H1 (cell line): ENCODE data around the gene PLA2G15. TPM values are rescaled to one million over a fixed set of nuclear protein-coding genes. Genes with fewer than 3 reads are reported as not detected.

Source experiments
- CTCF ChIA-PET: fragments of 300-600 bp; sonication (Branson Sonifier 250); formaldehyde crosslinking; loops from one replicate; lab custom pipeline; 2021; ENCODE audit not compliant: partially characterized antibody; lab: Charles Lee
- POLR2A ChIA-PET: fragments of 300-600 bp; sonication (Branson Sonifier 250); formaldehyde crosslinking; loops from one replicate; lab custom pipeline; 2021; ENCODE audit warnings: inconsistent platforms; ENCODE audit not compliant: partially characterized antibody; lab: Charles Lee
- DNase-seq, 2 experiments: peaks; one replicate each; pipeline versions ENCODE4 v3.0.0 to v3.0.0-alpha.2; 2010 to 2022; ENCODE audit warnings: low spot score in 2 of 2, low read depth in 1 of 2, mixed read lengths in 1 of 2
- FAIRE-seq: peaks from 2 replicates; lab custom pipeline; 2011; peaks lifted over from hg19 to GRCh38; lab: Jason Lieb, UNC
- H2AFZ ChIP-seq: 2 replicates; pipeline ENCODE4 v1.8.1; 2012; ENCODE audit warnings: low read length, inconsistent platforms
- H2AK5ac ChIP-seq: 2 replicates; pipeline ENCODE4 v1.6.1; 2013; ENCODE audit warnings: low read depth, low read length
- H2BK120ac ChIP-seq: replicated peaks from 2 replicates; pipeline ENCODE3; 2013; ENCODE audit warnings: low read depth, low read length, inconsistent platforms
- H2BK12ac ChIP-seq: 2 replicates; pipeline ENCODE4 v1.6.1; 2013; ENCODE audit warnings: low read depth, low read length
- H2BK15ac ChIP-seq: 2 replicates; pipeline ENCODE4 v1.6.1; 2013; ENCODE audit warnings: low read length
- H2BK20ac ChIP-seq: 2 replicates; pipeline ENCODE4 v1.6.1; 2013; ENCODE audit warnings: low read length
- H2BK5ac ChIP-seq: 2 replicates; pipeline ENCODE4 v1.6.1; 2013; ENCODE audit warnings: low read depth, low read length
- H3K14ac ChIP-seq: 2 replicates; pipeline ENCODE4 v1.6.1; 2013; ENCODE audit warnings: inconsistent platforms; ENCODE audit not compliant: insufficient read length
- H3K18ac ChIP-seq: 2 replicates; pipeline ENCODE4 v1.6.1; 2013; ENCODE audit warnings: low read length; ENCODE audit errors: extremely low read depth
- H3K23ac ChIP-seq: 2 replicates; pipeline ENCODE4 v1.6.1; 2013; ENCODE audit warnings: inconsistent platforms; ENCODE audit not compliant: insufficient read length
- H3K23me2 ChIP-seq: 2 replicates; pipeline ENCODE4 v1.6.1; 2013; ENCODE audit warnings: low read depth, low read length
- H3K27ac ChIP-seq: 2 replicates; pipeline ENCODE4 v1.6.1; 2011; ENCODE audit warnings: low read depth, low read length, inconsistent platforms
- H3K27me3 ChIP-seq, 4 experiments: replicated peaks in 1 of 4; 1 replicate in 1 of 4; 2 replicates in 3 of 4; pipeline versions ENCODE4 v1.6.1 to v1.8.1; 2011 to 2013; ENCODE audit warnings: low read length in 3 of 4, mild to moderate bottlenecking in 3 of 4, inconsistent platforms in 2 of 4, mixed read lengths in 2 of 4, moderate library complexity in 1 of 4; ENCODE audit not compliant: control insufficient read depth in 3 of 4, insufficient read depth in 3 of 4; ENCODE audit errors: extremely low read depth in 1 of 4
- H3K36me3 ChIP-seq, 4 experiments: 2 replicates each; pipeline versions ENCODE4 v1.6.1 to v1.8.1; 2011 to 2013; ENCODE audit warnings: mild to moderate bottlenecking in 4 of 4, low read length in 3 of 4, moderate library complexity in 2 of 4, control low read depth in 1 of 4, inconsistent platforms in 1 of 4; ENCODE audit not compliant: insufficient read depth in 4 of 4, control insufficient read depth in 2 of 4
- H3K4ac ChIP-seq: replicated peaks from 2 replicates; pipeline ENCODE3; 2013; ENCODE audit warnings: low read length, low read depth, mixed read lengths, inconsistent platforms; ENCODE audit not compliant: insufficient read length
- H3K4me1 ChIP-seq, 4 experiments: replicated peaks in 1 of 4; 1 replicate in 1 of 4; 2 replicates in 3 of 4; pipeline versions ENCODE4 v1.6.1 to v1.8.1; 2011 to 2013; ENCODE audit warnings: low read length in 3 of 4, inconsistent platforms in 2 of 4, mixed read lengths in 1 of 4; ENCODE audit not compliant: insufficient read depth in 4 of 4, control insufficient read depth in 3 of 4
- H3K4me2 ChIP-seq, 2 experiments: 2 replicates each; pipeline versions ENCODE4 v1.6.1 to v1.8.1; 2011 to 2013; ENCODE audit warnings: low read depth in 2 of 2, low read length in 2 of 2, control low read depth in 1 of 2, inconsistent platforms in 1 of 2, mild to moderate bottlenecking in 1 of 2; ENCODE audit not compliant: insufficient read depth in 1 of 2
- H3K4me3 ChIP-seq, 4 experiments: fragments of 200-600, 300-600 bp in 1 of 4; sonication (generic), shearing (Covaris generic), sonication (Bioruptor Twin) in 1 of 4; 2 replicates each; pipeline versions ENCODE4 v1.5.1 to v1.8.1; 2011 to 2016; ENCODE audit warnings: low read length in 4 of 4, low read depth in 3 of 4, control low read depth in 2 of 4, inconsistent platforms in 2 of 4, mild to moderate bottlenecking in 2 of 4, mixed read lengths in 1 of 4, moderate library complexity in 1 of 4; ENCODE audit not compliant: insufficient read depth in 2 of 4; ENCODE audit errors: extremely low read depth in 1 of 4
- H3K56ac ChIP-seq: replicated peaks from 2 replicates; pipeline ENCODE3; 2013; ENCODE audit warnings: low read depth, mild to moderate bottlenecking, mixed read lengths, low read length, inconsistent platforms; ENCODE audit not compliant: insufficient read length
- H3K79me1 ChIP-seq: 2 replicates; pipeline ENCODE4 v1.6.1; 2013; ENCODE audit warnings: low read depth, low read length, control low read depth
- H3K79me2 ChIP-seq, 2 experiments: 2 replicates each; pipeline versions ENCODE4 v1.6.1 to v1.8.1; 2012 to 2013; ENCODE audit warnings: low read length in 2 of 2, mild to moderate bottlenecking in 2 of 2, inconsistent platforms in 1 of 2; ENCODE audit not compliant: insufficient read depth in 2 of 2, control insufficient read depth in 1 of 2
- H3K9ac ChIP-seq, 4 experiments: replicated peaks in 1 of 4; 1 replicate in 1 of 4; 2 replicates in 3 of 4; pipeline versions ENCODE4 v1.6.1 to v1.8.1; 2011 to 2013; ENCODE audit warnings: low read depth in 3 of 4, low read length in 3 of 4, control low read depth in 2 of 4, mild to moderate bottlenecking in 2 of 4, moderate library complexity in 2 of 4, inconsistent platforms in 1 of 4; ENCODE audit errors: extremely low read depth in 1 of 4
- H3K9me3 ChIP-seq, 2 experiments: 2 replicates each; pipeline versions ENCODE4 v1.6.1 to v1.8.1; 2012 to 2013; ENCODE audit warnings: mild to moderate bottlenecking in 2 of 2, moderate library complexity in 2 of 2, control low read depth in 1 of 2, inconsistent platforms in 1 of 2, low read depth in 1 of 2, low read length in 1 of 2, mixed read lengths in 1 of 2; ENCODE audit not compliant: insufficient read depth in 2 of 2
- H4K20me1 ChIP-seq, 2 experiments: replicated peaks in 1 of 2; 2 replicates each; pipeline versions ENCODE3 to v1.8.1; 2011 to 2013; ENCODE audit warnings: inconsistent platforms in 2 of 2, low read length in 2 of 2, mild to moderate bottlenecking in 1 of 2; ENCODE audit not compliant: insufficient read depth in 2 of 2, control insufficient read depth in 1 of 2
- H4K5ac ChIP-seq: 2 replicates; pipeline ENCODE4 v1.6.1; 2013; ENCODE audit warnings: low read length, low read depth, mixed read lengths, inconsistent platforms; ENCODE audit not compliant: insufficient read length
- H4K8ac ChIP-seq: 2 replicates; pipeline ENCODE4 v1.8.0; 2013; ENCODE audit warnings: mild to moderate bottlenecking, moderate library complexity, low read length, inconsistent platforms; ENCODE audit not compliant: insufficient read depth; ENCODE audit errors: extremely low read depth
- H4K91ac ChIP-seq: replicated peaks from 2 replicates; pipeline ENCODE3; 2013; ENCODE audit warnings: low read length, mixed read lengths, inconsistent platforms; ENCODE audit not compliant: insufficient read length
- CBX5 ChIP-seq: fragments of 300-800, 300-1000 bp; sonication (generic); IDR thresholded peaks from 2 replicates; pipeline ENCODE4 v1.7.1; 2016; ENCODE audit warnings: antibody characterized with exemption, low read length, low read depth
- CREB1 ChIP-seq: IDR thresholded peaks from 2 replicates; pipeline ENCODE4 v1.6.1; 2012; ENCODE audit warnings: inconsistent platforms
- HDAC6 ChIP-seq: IDR thresholded peaks from one replicate; pipeline ENCODE4 v1.7.1; 2012; ENCODE audit warnings: low read depth, mild to moderate bottlenecking, inconsistent platforms, low read length, moderate library complexity
- MAFK ChIP-seq: IDR thresholded peaks from 2 replicates; pipeline ENCODE4 v1.6.1; 2012; ENCODE audit warnings: low read depth, mild to moderate bottlenecking, improper control_type of control experiment, low read length
- TEAD4 ChIP-seq: IDR thresholded peaks from 2 replicates; pipeline ENCODE4 v1.6.1; 2012; ENCODE audit warnings: low read depth, low read length, inconsistent platforms, mixed read lengths
- WGBS, 2 experiments: shearing (Covaris generic) in 1 of 2; methylation state at CpG; one replicate each; pipeline versions ENCODE4 v1.1.6 to v1.1.7; 2013 to 2015; ENCODE audit warnings: low lambda C conversion rate in 2 of 2, mixed read lengths in 2 of 2, inconsistent platforms in 1 of 2, low coverage in 1 of 2, missing lambda C conversion rate in 1 of 2; ENCODE audit not compliant: insufficient replicate concordance in 2 of 2, insufficient coverage in 1 of 2, insufficient read length in 1 of 2; ENCODE audit errors: extremely low coverage in 1 of 2, missing lambda C conversion rate in 1 of 2; 5-methylcytosine and 5-hydroxymethylcytosine counted together
- polyA plus RNA-seq, 7 experiments: library from polyadenylated mRNA; depleted of rRNA in 3 of 7; stranded (reverse) in 5 of 7; unstranded in 2 of 7; fragments of >200 nt in 5 of 7; fragments of 200-250 nt in 2 of 7; gene quantifications; 1 replicate in 5 of 7; 2 replicates in 1 of 7; 4 replicates in 1 of 7; pipeline versions ENCODE4 v1.2.1 to v1.2.3, GENCODE V29; 2011 to 2013; ENCODE audit warnings: missing spikeins in 2 of 7, mixed read lengths in 2 of 7
- total RNA-seq: library from RNA; stranded (reverse); fragmentation: NEBNext Ultra II Directional; extraction: Animal tissue kit (Norgen Biotek cat#: 25700); gene quantifications from 2 replicates; pipeline ENCODE4 v1.2.1, GENCODE V29; 2021
- TF ChIP-seq, protein P1 (sequence below): IDR thresholded peaks from 2 replicates; pipeline ENCODE4 v1.6.1; 2011; ENCODE audit warnings: low read depth, mild to moderate bottlenecking, low read length; ENCODE audit not compliant: insufficient read depth

Gene PLA2G15
- total and polyA plus RNA-seq, 2 of the 8 experiments (the other 6 are each of a cell fraction or from before 2014, with no cell fraction given) = 11.2 to 12.0 TPM

DNA sequence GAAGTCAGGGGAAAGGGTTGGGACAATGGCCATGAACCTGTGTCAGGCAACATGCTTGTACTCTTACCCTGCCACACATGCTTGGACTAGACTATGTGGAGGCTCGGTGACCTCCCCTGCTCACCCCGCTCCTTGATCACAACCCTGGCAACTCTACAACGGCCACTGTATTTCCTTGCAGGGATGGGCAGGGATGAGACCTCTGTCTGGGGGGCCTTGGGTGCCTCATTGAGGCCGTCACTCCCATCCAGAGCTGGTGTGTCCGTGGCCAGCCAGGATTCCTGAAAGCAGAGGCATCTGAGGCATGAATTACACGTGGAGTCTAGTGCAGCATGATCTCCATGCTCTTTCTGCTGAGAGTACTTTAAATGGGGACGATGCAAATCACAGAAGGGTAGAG is 948 bp downstream of the PLA2G15 start:
- H4K91ac ChIP-seq = no peak overlapping the region
- H3K23ac ChIP-seq = no peak overlapping the region
- no peaks in the 10 kb centered on the region for H3K79me2 ChIP-seq
- no peak overlapping the region for H2BK15ac ChIP-seq
- peaks cover 0 to 5% (median 3%) of the 10 kb centered on the region in 4 experiments; a peak in 5 of 7 replicates for H3K4me1 ChIP-seq
- H3K23me2 ChIP-seq = peaks cover 13% of the 10 kb centered on the region; the same call in 1 of the 2 replicates
- FAIRE-seq = no peak
- no peak overlapping the region for H3K4ac ChIP-seq
- WGBS, 2 experiments = 76% methylated on average over 7 of the region's 7 CpGs; no CpG with 5 or more reads in 1 of the 2 experiments
- no peak overlapping the region for H4K5ac ChIP-seq
- no peaks in the 10 kb centered on the region for H3K36me3 ChIP-seq
- no peak overlapping the region for H3K9ac ChIP-seq
- ChIA-PET CTCF (interaction anchor here (1.3 to 7.6 kb wide), 6 partner anchors 12 to 430 kb away, joined by 3 to 80 read pairs (median 4); partner anchors contain the start of gene SLC7A6), POLR2A (interaction anchor here (0.8 to 3.6 kb wide), 3 partner anchors 10 to 149 kb away, joined by 3 to 21 read pairs (median 12); partner anchors contain the start of genes ESRP2, PRMT7 and SLC7A6OS)
- H2BK5ac ChIP-seq = no peak overlapping the region
- peaks cover 0 to 8% (median 5%) of the 10 kb centered on the region in 4 experiments; a peak in 5 of 7 replicates for H3K27me3 ChIP-seq
- peak overlapping the region; percentile 92 to 97; a peak in 3 of 4 replicates for H3K4me2 ChIP-seq
- H2AFZ ChIP-seq = no peak overlapping the region
- no peak overlapping the region for H2AK5ac ChIP-seq
- DNase-seq = no peak
- H2BK20ac ChIP-seq = no peak overlapping the region
- peak overlapping the region; percentile 12 to 94 (median 87); a peak in 5 of 8 replicates for H3K4me3 ChIP-seq
- H2BK120ac ChIP-seq = no peak overlapping the region
- TF ChIP-seq HDAC6 = no peak
- no peak for TF ChIP-seq CREB1
- TF ChIP-seq, protein P1, sequence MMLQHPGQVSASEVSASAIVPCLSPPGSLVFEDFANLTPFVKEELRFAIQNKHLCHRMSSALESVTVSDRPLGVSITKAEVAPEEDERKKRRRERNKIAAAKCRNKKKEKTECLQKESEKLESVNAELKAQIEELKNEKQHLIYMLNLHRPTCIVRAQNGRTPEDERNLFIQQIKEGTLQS = no peak
- no peak for TF ChIP-seq TEAD4
- TF ChIP-seq MAFK = no peak
- TF ChIP-seq CBX5 = no peak
- H2BK12ac ChIP-seq = no peak overlapping the region
- no peaks in the 10 kb centered on the region for H3K9me3 ChIP-seq
- no peak overlapping the region for H3K27ac ChIP-seq
- no peak overlapping the region for H4K8ac ChIP-seq
- no peak overlapping the region for H3K56ac ChIP-seq
- H3K14ac ChIP-seq = no peak overlapping the region
- H3K18ac ChIP-seq = no peak overlapping the region
- H4K20me1 ChIP-seq = peaks cover 0 to 1% of the 10 kb centered on the region in 2 experiments
- peaks cover 2% of the 10 kb centered on the region; the same call in 1 of the 2 replicates for H3K79me1 ChIP-seq
